Endothelial cell of umbilical vein (primary cell): ENCODE results near the gene ABLIM1. TPM values are rescaled to one million over a fixed set of nuclear protein-coding genes. Genes with fewer than 3 reads are reported as not detected.

Experiments
- BruUV-seq: library from RNA; stranded (reverse); fragments of 400-500 nt; replicated peaks from 2 replicates; lab custom pipeline; 2021; lab: Mats Ljungman, UMichigan
- CTCF ChIA-PET: fragments of 300-600, 350-600 bp; sonication (Branson Sonifier 250); formaldehyde crosslinking; loops from one replicate; lab custom pipeline; 2021; ENCODE audit warnings: antibody characterized with exemption, inconsistent platforms; lab: Charles Lee
- POLR2A ChIA-PET: fragments of 300-600, 350-600 bp; sonication (Branson Sonifier 250); formaldehyde crosslinking; loops from one replicate; lab custom pipeline; 2021; ENCODE audit warnings: antibody characterized with exemption, inconsistent platforms; lab: Charles Lee
- DNase-seq: peaks from one replicate; pipeline ENCODE4 v3.0.0-alpha.2; 2011; ENCODE audit warnings: low read depth, low spot score
- FAIRE-seq: peaks from 2 replicates; lab custom pipeline; 2011; peaks lifted over from hg19 to GRCh38; lab: Jason Lieb, UNC
- H2AFZ ChIP-seq: 2 replicates; pipeline ENCODE4 v1.6.0; 2012; ENCODE audit warnings: low read depth, low read length, control low read depth, inconsistent platforms
- H3K27ac ChIP-seq: 2 replicates; pipeline ENCODE4 v1.5.1; 2011; ENCODE audit warnings: low read depth, mild to moderate bottlenecking, control low read depth, low read length, moderate library complexity; ENCODE audit not compliant: insufficient read depth
- H3K27me3 ChIP-seq, 2 experiments: 2 replicates each; pipeline versions ENCODE4 v1.6.0 to v1.6.1; 2011; ENCODE audit warnings: low read length in 2 of 2, mixed read lengths in 1 of 2; ENCODE audit not compliant: control insufficient read depth in 2 of 2, insufficient read depth in 2 of 2
- H3K36me3 ChIP-seq, 2 experiments: 2 replicates in 1 of 2; 3 replicates in 1 of 2; pipeline ENCODE4 v1.5.1; 2011; ENCODE audit warnings: low read length in 2 of 2, mild to moderate bottlenecking in 1 of 2, moderate library complexity in 1 of 2; ENCODE audit not compliant: control insufficient read depth in 2 of 2, insufficient read depth in 2 of 2; ENCODE audit errors: extremely low read depth in 1 of 2
- H3K4me1 ChIP-seq: 3 replicates; pipeline ENCODE4 v1.5.1; 2011; ENCODE audit warnings: mild to moderate bottlenecking, low read length; ENCODE audit not compliant: control insufficient read depth, insufficient read depth; ENCODE audit errors: extremely low read depth
- H3K4me2 ChIP-seq: 2 replicates; pipeline ENCODE4 v1.6.1; 2011; ENCODE audit warnings: low read length, control low read depth, mixed read lengths; ENCODE audit not compliant: insufficient read depth
- H3K4me3 ChIP-seq, 3 experiments: fragments of 200-600 bp in 1 of 3; sonication (generic), shearing (Covaris generic) in 1 of 3; replicated peaks in 1 of 3; 2 replicates each; pipeline ENCODE4 v1.5.1; 2011 to 2016; ENCODE audit warnings: control low read depth in 3 of 3, low read length in 3 of 3, mild to moderate bottlenecking in 2 of 3, inconsistent platforms in 1 of 3, low read depth in 1 of 3, moderate library complexity in 1 of 3; ENCODE audit not compliant: insufficient read depth in 1 of 3
- H3K79me2 ChIP-seq: 2 replicates; pipeline ENCODE4 v1.6.0; 2012; ENCODE audit warnings: low read length, inconsistent platforms; ENCODE audit not compliant: control insufficient read depth, insufficient read depth
- H3K9ac ChIP-seq: replicated peaks from 2 replicates; pipeline ENCODE3; 2011; ENCODE audit warnings: low read length, control low read depth; ENCODE audit not compliant: insufficient read depth; ENCODE audit errors: extremely low read depth
- H3K9me1 ChIP-seq: replicated peaks from 3 replicates; pipeline ENCODE4 v1.6.0; 2011; ENCODE audit warnings: mild to moderate bottlenecking, low read length; ENCODE audit not compliant: control insufficient read depth, insufficient read depth; ENCODE audit errors: extremely low read depth
- H3K9me3 ChIP-seq: replicated peaks from 2 replicates; pipeline ENCODE4 v1.5.1; 2012; ENCODE audit warnings: low read length, inconsistent platforms; ENCODE audit not compliant: control insufficient read depth, insufficient read depth
- H4K20me1 ChIP-seq: replicated peaks from 2 replicates; pipeline ENCODE3; 2011; ENCODE audit warnings: mild to moderate bottlenecking, low read length; ENCODE audit not compliant: control insufficient read depth, insufficient read depth; ENCODE audit errors: extremely low read depth
- EZH2 ChIP-seq: IDR thresholded peaks from 2 replicates; pipeline ENCODE4 v1.6.1; 2012; ENCODE audit warnings: borderline replicate concordance, low read depth, mild to moderate bottlenecking, moderate library complexity, low read length, inconsistent platforms; ENCODE audit not compliant: severe bottlenecking
- FOS ChIP-seq: IDR thresholded peaks from 2 replicates; pipeline ENCODE4 v1.6.1; 2011; ENCODE audit warnings: mild to moderate bottlenecking, low read length, moderate library complexity, borderline replicate concordance; ENCODE audit not compliant: insufficient read depth
- GATA2 ChIP-seq: IDR thresholded peaks from 2 replicates; pipeline ENCODE4 v1.7.0; 2011; ENCODE audit warnings: low read depth, mild to moderate bottlenecking, moderate library complexity, mixed read lengths, low read length; ENCODE audit not compliant: insufficient read length, insufficient read depth
- JUN ChIP-seq: IDR thresholded peaks from 2 replicates; pipeline ENCODE4 v1.6.1; 2011; ENCODE audit warnings: borderline replicate concordance, low read depth; ENCODE audit not compliant: insufficient read length, insufficient read depth
- MAX ChIP-seq: IDR thresholded peaks from 2 replicates; pipeline ENCODE4 v1.6.1; 2011; ENCODE audit not compliant: insufficient read depth, insufficient read length
- MYC ChIP-seq: IDR thresholded peaks from one replicate; pipeline ENCODE4 v1.6.1; 2011; ENCODE audit warnings: mild to moderate bottlenecking, low read depth, low read length
- POLR2A ChIP-seq: IDR thresholded peaks from 2 replicates; pipeline ENCODE4 v1.6.1; 2012; ENCODE audit warnings: low read depth, mild to moderate bottlenecking, control low read depth, low read length
- POLR2AphosphoS5 ChIP-seq: IDR thresholded peaks from 2 replicates; pipeline ENCODE4 v1.6.1; 2012; ENCODE audit warnings: low read depth, mild to moderate bottlenecking, control low read depth, low read length, moderate library complexity; ENCODE audit not compliant: insufficient read depth
- dilution Hi-C: fragments of 300-500 bp; cut with MboI; formaldehyde crosslinking; loops from one replicate; pipeline ENCODE4 v1.15.0; 2019; ENCODE audit warnings: low sequenced_read_pairs; ENCODE audit not compliant: extremely low pct_ligation_motif_present
- intact Hi-C: fragments of 100-400 bp; cut with micrococcal nuclease; formaldehyde crosslinking; loops from one replicate; pipeline ENCODE4 v1.10.0; 2022
- polyA plus RNA-seq, 4 experiments: library from polyadenylated mRNA; depleted of rRNA in 3 of 4; stranded (reverse) in 3 of 4; unstranded in 1 of 4; fragments of >200 nt; gene quantifications; 2 replicates each; pipeline versions ENCODE4 v1.2.1 to v1.2.3, GENCODE V29; 2011 to 2012; ENCODE audit warnings: missing spikeins in 1 of 4
- total RNA-seq: library from RNA; stranded (reverse); gene quantifications from 2 replicates; pipeline ENCODE4 v1.2.3, GENCODE V29; 2021
- TF ChIP-seq, protein P1 (sequence below), 2 donors: IDR thresholded peaks; 1 replicate in 1 of 2; 2 replicates in 1 of 2; pipeline ENCODE4 v1.5.1; 2011; ENCODE audit warnings: low read length in 2 of 2, mild to moderate bottlenecking in 2 of 2, moderate library complexity in 2 of 2, control low read depth in 1 of 2, inconsistent platforms in 1 of 2, low read depth in 1 of 2; ENCODE audit not compliant: insufficient read depth in 1 of 2; ENCODE audit errors: extremely low read depth in 1 of 2

The ABLIM1 gene
- total and polyA plus RNA-seq, 2 donors (not counting 3 experiments of a cell fraction or from before 2014, with no cell fraction given) = 128 to 235 TPM

- no peak for DNase-seq
- Histone ChIP-seq H3K36me3 (no peaks in the 10 kb centered on the region), H3K9me3 (no peaks in the 10 kb centered on the region), H2AFZ (no peak overlapping the region), H3K4me3 (no peak overlapping the region), H3K9ac (no peak overlapping the region), H3K4me1 (no peaks in the 10 kb centered on the region), H3K27me3 (no peaks in the 10 kb centered on the region), H4K20me1 (no peaks in the 10 kb centered on the region), H3K9me1 (no peaks in the 10 kb centered on the region), H3K79me2 (no peaks in the 10 kb centered on the region), H3K4me2 (no peak overlapping the region), H3K27ac (no peak overlapping the region)
- dilution Hi-C loops (no loop called here), intact Hi-C loops (no loop called here)
- POLR2A ChIA-PET = no interaction called here
- TF ChIP-seq POLR2A = no peak
- no peak for TF ChIP-seq EZH2
- TF ChIP-seq POLR2AphosphoS5 = no peak
- TF ChIP-seq MYC = no peak
- TF ChIP-seq FOS = no peak
- TF ChIP-seq GATA2 = no peak
- no peak for TF ChIP-seq JUN
- TF ChIP-seq, protein P1, sequence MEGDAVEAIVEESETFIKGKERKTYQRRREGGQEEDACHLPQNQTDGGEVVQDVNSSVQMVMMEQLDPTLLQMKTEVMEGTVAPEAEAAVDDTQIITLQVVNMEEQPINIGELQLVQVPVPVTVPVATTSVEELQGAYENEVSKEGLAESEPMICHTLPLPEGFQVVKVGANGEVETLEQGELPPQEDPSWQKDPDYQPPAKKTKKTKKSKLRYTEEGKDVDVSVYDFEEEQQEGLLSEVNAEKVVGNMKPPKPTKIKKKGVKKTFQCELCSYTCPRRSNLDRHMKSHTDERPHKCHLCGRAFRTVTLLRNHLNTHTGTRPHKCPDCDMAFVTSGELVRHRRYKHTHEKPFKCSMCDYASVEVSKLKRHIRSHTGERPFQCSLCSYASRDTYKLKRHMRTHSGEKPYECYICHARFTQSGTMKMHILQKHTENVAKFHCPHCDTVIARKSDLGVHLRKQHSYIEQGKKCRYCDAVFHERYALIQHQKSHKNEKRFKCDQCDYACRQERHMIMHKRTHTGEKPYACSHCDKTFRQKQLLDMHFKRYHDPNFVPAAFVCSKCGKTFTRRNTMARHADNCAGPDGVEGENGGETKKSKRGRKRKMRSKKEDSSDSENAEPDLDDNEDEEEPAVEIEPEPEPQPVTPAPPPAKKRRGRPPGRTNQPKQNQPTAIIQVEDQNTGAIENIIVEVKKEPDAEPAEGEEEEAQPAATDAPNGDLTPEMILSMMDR (IDR thresholded peaks at IDR 0.05; ENCODE audit: extremely low read depth in 1 of 2, insufficient read depth in 1 of 2, low read depth in 1 of 2, low read length in 2 of 2) = no peak
- no peak for TF ChIP-seq MAX
- FAIRE-seq = no peak
- CTCF ChIA-PET = no interaction called here
- no TSS peak for BruUV-seq
Measured at GRCh38 chr10:114590993-114591392, 67.1 kb downstream of the ABLIM1 start.
